ENCODE results near the gene ZNF592. TPM values are rescaled to one million over a fixed set of nuclear protein-coding genes. Genes with fewer than 3 reads are reported as not detected.
"Not testable (repeated sequence)": the region's sequence is repeated elsewhere in the genome, so short reads cannot be mapped to it uniquely, and the experiment has no call there.

The ZNF592 gene
- polyA plus RNA-seq, 2 donors, result 4.8 to 6.1 TPM

DNA sequence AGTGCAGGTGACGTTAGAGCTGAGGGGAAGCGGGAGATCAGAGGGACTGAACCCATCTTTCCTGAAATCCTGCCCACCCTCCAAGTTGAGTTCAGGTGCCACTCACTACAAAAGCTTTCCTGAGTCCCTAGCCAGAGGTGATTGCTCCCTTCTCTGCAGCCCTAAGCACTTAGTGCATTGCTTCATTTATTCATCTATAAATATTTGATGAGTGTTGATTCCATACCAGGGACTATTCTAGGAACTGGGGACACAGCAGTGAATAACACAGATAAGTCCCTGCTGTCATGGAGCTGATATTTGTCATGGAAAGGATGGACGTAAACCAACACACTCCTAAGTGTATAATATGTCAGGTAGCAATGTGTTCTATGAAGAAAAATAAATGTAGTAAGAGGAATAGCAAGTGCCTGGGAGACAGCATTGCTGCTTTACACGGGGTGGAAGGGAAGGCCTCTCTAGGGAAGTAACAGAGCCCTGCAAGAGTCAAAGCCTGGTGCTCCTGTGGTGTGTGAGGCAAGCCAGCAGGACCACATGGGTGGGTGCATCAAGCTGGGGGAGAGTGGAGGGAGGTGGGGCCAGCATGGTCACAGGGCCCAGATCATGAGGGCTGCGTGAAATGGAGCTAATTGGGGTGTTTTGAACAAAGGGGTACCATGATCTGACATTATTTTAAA, 87.4 kb downstream of the ZNF592 start:
- no peaks in the 10 kb centered on the region for H3K36me3 ChIP-seq (ENCODE audit: control insufficient read depth in 2 of 2, insufficient read depth in 2 of 2, low read length in 1 of 2)
- H3K4me1 ChIP-seq (ENCODE audit: control insufficient read depth in 2 of 2, insufficient read depth in 2 of 2, low read length in 1 of 2), result peaks cover 0 to 3% of the 10 kb centered on the region in 2 donors
- no peaks in the 10 kb centered on the region for H3K9me3 ChIP-seq (ENCODE audit: control insufficient read depth in 2 of 2, insufficient read depth in 1 of 2, low read depth in 1 of 2, low read length in 1 of 2)
- H3K27me3 ChIP-seq (ENCODE audit: control insufficient read depth in 1 of 2, insufficient read depth in 2 of 2, low read length in 2 of 2), result no peaks in the 10 kb centered on the region
- 83 to 84% methylated on average over 5 of the region's 5 CpGs for WGBS, 2 donors
- no peak overlapping the region for H3K27ac ChIP-seq (ENCODE audit: low read depth in 2 of 2, low read length in 1 of 2)
- H3K4me3 ChIP-seq (ENCODE audit: low read depth in 1 of 2, low read length in 2 of 2), result no peak overlapping the region

DNA sequence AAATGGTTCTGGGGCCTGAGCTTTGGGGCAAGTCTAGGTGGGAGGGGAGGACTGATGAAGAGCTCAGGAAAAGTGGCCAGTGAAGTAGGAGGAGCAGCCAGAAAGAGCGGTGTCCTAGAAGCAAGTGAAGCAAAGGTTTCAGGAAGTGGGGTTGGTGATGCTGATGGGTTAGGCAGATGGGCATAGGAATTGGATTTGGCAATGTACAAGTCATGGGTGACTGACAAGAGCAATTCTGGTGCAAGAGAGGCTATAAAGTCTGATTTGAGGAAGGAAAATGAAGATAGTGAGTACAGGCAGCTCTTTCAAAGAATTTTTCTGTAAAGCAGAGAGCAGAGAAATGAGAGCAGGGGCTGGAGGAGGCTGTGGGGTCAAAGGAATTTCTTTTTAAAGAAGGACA, 88.5 kb downstream of the ZNF592 start:
- no peak overlapping the region for H3K27ac ChIP-seq (ENCODE audit: low read depth in 2 of 2, low read length in 1 of 2)
- H3K9me3 ChIP-seq (ENCODE audit: control insufficient read depth in 2 of 2, insufficient read depth in 1 of 2, low read depth in 1 of 2, low read length in 1 of 2), result no peaks in the 10 kb centered on the region
- no peak overlapping the region for H3K4me3 ChIP-seq (ENCODE audit: low read depth in 1 of 2, low read length in 2 of 2)
- 85 to 97% methylated on average over 1 of the region's 1 CpG for WGBS, 2 donors
- H3K36me3 ChIP-seq (ENCODE audit: control insufficient read depth in 2 of 2, insufficient read depth in 2 of 2, low read length in 1 of 2), result no peaks in the 10 kb centered on the region
- H3K27me3 ChIP-seq (ENCODE audit: control insufficient read depth in 1 of 2, insufficient read depth in 2 of 2, low read length in 2 of 2), result no peaks in the 10 kb centered on the region
- peaks cover 0 to 3% of the 10 kb centered on the region in 2 donors for H3K4me1 ChIP-seq (ENCODE audit: control insufficient read depth in 2 of 2, insufficient read depth in 2 of 2, low read length in 1 of 2)

DNA sequence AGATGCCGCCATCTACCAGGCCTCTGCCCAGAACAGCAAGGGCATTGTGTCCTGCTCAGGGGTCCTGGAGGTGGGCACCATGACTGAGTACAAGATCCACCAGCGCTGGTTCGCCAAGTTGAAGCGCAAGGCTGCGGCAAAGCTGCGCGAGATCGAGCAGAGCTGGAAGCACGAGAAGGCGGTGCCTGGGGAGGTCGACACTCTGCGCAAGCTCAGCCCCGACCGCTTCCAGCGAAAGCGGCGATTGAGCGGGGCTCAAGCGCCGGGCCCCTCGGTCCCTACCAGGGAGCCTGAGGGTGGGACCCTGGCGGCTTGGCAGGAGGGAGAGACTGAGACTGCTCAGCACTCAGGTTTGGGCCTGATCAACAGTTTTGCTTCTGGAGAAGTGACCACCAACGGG, 91.3 kb downstream of the ZNF592 start:
- 98% methylated on average over 23 of the region's 23 CpGs for WGBS, 2 donors
- Histone ChIP-seq H3K4me3 (ENCODE audit: low read depth in 1 of 2, low read length in 2 of 2) (no peak overlapping the region), H3K36me3 (ENCODE audit: control insufficient read depth in 2 of 2, insufficient read depth in 2 of 2, low read length in 1 of 2) (no peaks in the 10 kb centered on the region), H3K27me3 (ENCODE audit: control insufficient read depth in 1 of 2, insufficient read depth in 2 of 2, low read length in 2 of 2) (no peaks in the 10 kb centered on the region), H3K4me1 (ENCODE audit: control insufficient read depth in 2 of 2, insufficient read depth in 2 of 2, low read length in 1 of 2) (peaks cover 0 to under 1% of the 10 kb centered on the region in 2 donors), H3K9me3 (ENCODE audit: control insufficient read depth in 2 of 2, insufficient read depth in 1 of 2, low read depth in 1 of 2, low read length in 1 of 2) (no peaks in the 10 kb centered on the region), H3K27ac (ENCODE audit: low read depth in 2 of 2, low read length in 1 of 2) (peak overlapping the region in 1 of 2 donors; percentile 16)

DNA sequence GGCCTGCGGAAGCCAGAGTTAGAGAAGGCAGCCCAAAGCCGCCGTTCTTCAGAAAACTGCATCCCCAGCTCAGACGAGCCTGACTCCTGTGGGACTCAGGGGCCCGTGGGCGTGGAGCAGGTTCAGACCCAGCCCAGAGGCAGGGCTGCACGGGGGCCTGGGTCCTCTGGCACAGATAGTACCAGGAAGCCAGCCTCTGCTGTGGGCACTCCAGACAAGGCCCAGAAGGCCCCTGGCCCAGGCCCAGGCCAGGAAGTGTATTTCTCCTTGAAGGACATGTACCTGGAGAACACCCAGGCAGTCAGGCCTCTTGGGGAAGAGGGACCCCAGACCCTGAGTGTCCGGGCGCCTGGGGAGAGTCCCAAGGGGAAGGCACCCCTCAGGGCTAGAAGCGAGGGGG, 91.9 kb downstream of the ZNF592 start:
- 77 to 91% methylated on average over 10 of the region's 10 CpGs for WGBS, 2 donors
- no peak overlapping the region for H3K4me3 ChIP-seq (ENCODE audit: low read depth in 1 of 2, low read length in 2 of 2)
- H3K4me1 ChIP-seq (ENCODE audit: control insufficient read depth in 2 of 2, insufficient read depth in 2 of 2, low read length in 1 of 2), result no peaks in the 10 kb centered on the region
- no peaks in the 10 kb centered on the region for H3K27me3 ChIP-seq (ENCODE audit: control insufficient read depth in 1 of 2, insufficient read depth in 2 of 2, low read length in 2 of 2)
- H3K27ac ChIP-seq (ENCODE audit: low read depth in 2 of 2, low read length in 1 of 2), result peak overlapping the region; percentile 28 to 45
- H3K9me3 ChIP-seq (ENCODE audit: control insufficient read depth in 2 of 2, insufficient read depth in 1 of 2, low read depth in 1 of 2, low read length in 1 of 2), result no peaks in the 10 kb centered on the region
- H3K36me3 ChIP-seq (ENCODE audit: control insufficient read depth in 2 of 2, insufficient read depth in 2 of 2, low read length in 1 of 2), result no peaks in the 10 kb centered on the region

DNA sequence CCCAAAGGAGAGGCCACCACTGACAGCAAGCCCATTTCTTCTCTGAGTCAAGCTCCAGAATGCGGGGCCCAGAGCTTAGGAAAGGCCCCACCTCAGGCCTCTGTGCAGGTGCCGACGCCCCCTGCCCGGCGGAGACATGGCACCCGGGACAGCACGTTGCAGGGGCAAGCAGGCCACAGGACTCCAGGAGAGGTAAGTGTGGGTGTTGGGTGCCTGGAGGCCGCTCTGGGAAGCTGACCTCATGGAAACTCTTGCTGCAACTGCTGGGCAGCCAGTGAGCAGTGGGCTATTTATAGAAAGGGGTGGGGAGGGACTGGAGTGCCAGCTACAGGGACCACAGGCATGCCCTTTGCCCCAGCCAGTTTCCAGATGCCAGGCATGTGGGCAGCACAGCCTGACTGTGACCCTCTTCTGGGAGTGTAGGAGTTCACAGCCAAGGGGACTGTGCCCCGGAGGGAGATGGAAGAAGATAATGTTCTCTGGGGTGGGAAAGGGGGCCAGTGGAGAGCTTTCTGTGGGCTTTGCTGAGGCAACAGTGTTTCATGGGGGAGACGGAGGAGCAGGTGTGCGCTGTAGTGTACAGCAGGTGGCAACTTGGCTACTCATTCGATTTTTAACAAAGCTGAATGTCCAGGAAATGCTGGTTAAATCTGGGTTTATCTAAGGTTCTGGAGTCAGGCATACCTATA, 92.5 kb downstream of the ZNF592 start:
- Histone ChIP-seq H3K9me3 (ENCODE audit: control insufficient read depth in 2 of 2, insufficient read depth in 1 of 2, low read depth in 1 of 2, low read length in 1 of 2) (no peaks in the 10 kb centered on the region), H3K36me3 (ENCODE audit: control insufficient read depth in 2 of 2, insufficient read depth in 2 of 2, low read length in 1 of 2) (no peaks in the 10 kb centered on the region), H3K4me3 (ENCODE audit: low read depth in 1 of 2, low read length in 2 of 2) (no peak overlapping the region), H3K4me1 (ENCODE audit: control insufficient read depth in 2 of 2, insufficient read depth in 2 of 2, low read length in 1 of 2) (no peaks in the 10 kb centered on the region), H3K27ac (ENCODE audit: low read depth in 2 of 2, low read length in 1 of 2) (peak overlapping the region; percentile 28 to 45), H3K27me3 (ENCODE audit: control insufficient read depth in 1 of 2, insufficient read depth in 2 of 2, low read length in 2 of 2) (no peaks in the 10 kb centered on the region)
- WGBS, 2 donors, result 66 to 81% methylated on average over 12 of the region's 12 CpGs

DNA sequence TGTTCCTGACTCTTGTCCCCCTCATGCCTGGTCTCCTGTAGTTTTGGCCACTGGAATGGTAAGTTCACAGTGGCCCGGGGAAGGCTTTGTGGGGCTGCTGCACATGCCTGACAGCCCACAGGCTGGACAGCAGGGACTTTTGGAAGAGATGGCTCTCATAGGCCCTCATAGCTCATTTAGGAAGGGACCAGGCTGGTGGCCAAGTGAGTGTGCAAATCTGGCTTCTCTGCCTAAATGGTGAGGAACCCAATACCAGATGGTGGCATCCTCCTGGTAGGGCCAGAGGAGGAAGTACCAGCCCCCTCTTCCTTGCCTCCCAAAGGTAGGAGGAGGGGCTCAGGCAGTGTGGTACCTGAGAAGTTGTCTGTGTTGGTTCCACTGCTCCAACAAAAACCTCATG, 94.4 kb downstream of the ZNF592 start:
- no peaks in the 10 kb centered on the region for H3K9me3 ChIP-seq (ENCODE audit: control insufficient read depth in 2 of 2, insufficient read depth in 1 of 2, low read depth in 1 of 2, low read length in 1 of 2)
- whole genome bisulfite sequencing, 2 donors, result 90 to 94% methylated on average over 1 of the region's 1 CpG
- H3K36me3 ChIP-seq (ENCODE audit: control insufficient read depth in 2 of 2, insufficient read depth in 2 of 2, low read length in 1 of 2), result no peaks in the 10 kb centered on the region
- no peaks in the 10 kb centered on the region for H3K4me1 ChIP-seq (ENCODE audit: control insufficient read depth in 2 of 2, insufficient read depth in 2 of 2, low read length in 1 of 2)
- H3K27ac ChIP-seq (ENCODE audit: low read depth in 2 of 2, low read length in 1 of 2), result no peak overlapping the region
- no peak overlapping the region for H3K4me3 ChIP-seq (ENCODE audit: low read depth in 1 of 2, low read length in 2 of 2)
- no peaks in the 10 kb centered on the region for H3K27me3 ChIP-seq (ENCODE audit: control insufficient read depth in 1 of 2, insufficient read depth in 2 of 2, low read length in 2 of 2)

DNA sequence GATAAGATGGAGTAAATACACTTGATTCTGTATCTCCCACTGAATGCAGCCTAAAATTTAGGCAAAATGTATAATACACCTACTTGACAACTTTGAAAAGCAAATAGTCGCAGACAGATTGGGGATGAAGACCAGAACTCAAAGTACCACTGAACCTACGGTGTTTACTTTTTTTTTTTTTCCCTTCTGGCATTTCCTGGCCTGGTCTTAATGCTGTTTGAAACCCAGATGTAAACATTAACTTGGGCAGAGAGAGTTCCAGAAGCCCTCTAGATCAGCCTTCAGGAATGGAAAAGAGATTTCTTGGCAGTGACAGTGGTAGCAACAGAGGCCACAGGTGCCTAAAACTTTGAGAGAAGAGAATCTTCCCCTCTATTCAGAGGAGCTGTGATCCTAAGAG, 96.6 kb downstream of the ZNF592 start:
- 66 to 78% methylated on average over 2 of the region's 2 CpGs for WGBS, 2 donors
- Histone ChIP-seq H3K27me3 (ENCODE audit: control insufficient read depth in 1 of 2, insufficient read depth in 2 of 2, low read length in 2 of 2) (no peaks in the 10 kb centered on the region), H3K9me3 (ENCODE audit: control insufficient read depth in 2 of 2, insufficient read depth in 1 of 2, low read depth in 1 of 2, low read length in 1 of 2) (no peaks in the 10 kb centered on the region), H3K36me3 (ENCODE audit: control insufficient read depth in 2 of 2, insufficient read depth in 2 of 2, low read length in 1 of 2) (no peaks in the 10 kb centered on the region), H3K4me3 (ENCODE audit: low read depth in 1 of 2, low read length in 2 of 2) (no peak overlapping the region), H3K27ac (ENCODE audit: low read depth in 2 of 2, low read length in 1 of 2) (no peak overlapping the region), H3K4me1 (ENCODE audit: control insufficient read depth in 2 of 2, insufficient read depth in 2 of 2, low read length in 1 of 2) (no peaks in the 10 kb centered on the region)

DNA sequence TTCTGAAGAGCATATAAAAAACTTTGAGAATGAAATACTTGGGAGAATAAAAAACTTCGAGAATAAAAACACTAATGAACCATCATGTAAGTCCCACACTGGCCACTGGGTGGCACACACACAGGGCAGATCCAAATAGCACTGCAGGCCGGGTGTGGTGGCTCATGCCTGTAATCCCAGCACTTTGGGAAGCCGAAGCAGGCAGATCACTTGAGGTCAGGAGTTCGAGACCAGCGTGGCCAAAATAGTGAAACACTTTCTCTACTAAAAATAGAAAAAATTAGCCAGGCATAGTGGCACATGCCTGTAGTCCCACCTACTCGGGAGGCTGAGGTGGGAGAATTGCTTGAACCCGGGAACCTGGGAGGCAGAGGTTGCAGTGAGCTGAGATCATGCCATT, 97.2 kb downstream of the ZNF592 start:
- not testable (repeated sequence) for H3K27me3 ChIP-seq (ENCODE audit: control insufficient read depth in 1 of 2, insufficient read depth in 2 of 2, low read length in 2 of 2); H3K9me3 ChIP-seq (ENCODE audit: control insufficient read depth in 2 of 2, insufficient read depth in 1 of 2, low read depth in 1 of 2, low read length in 1 of 2); H3K4me1 ChIP-seq (ENCODE audit: control insufficient read depth in 2 of 2, insufficient read depth in 2 of 2, low read length in 1 of 2); H3K36me3 ChIP-seq (ENCODE audit: control insufficient read depth in 2 of 2, insufficient read depth in 2 of 2, low read length in 1 of 2); H3K4me3 ChIP-seq (ENCODE audit: low read depth in 1 of 2, low read length in 2 of 2); H3K27ac ChIP-seq (ENCODE audit: low read depth in 2 of 2, low read length in 1 of 2)
- 60 to 64% methylated on average over 7 of the region's 7 CpGs for WGBS, 2 donors

DNA sequence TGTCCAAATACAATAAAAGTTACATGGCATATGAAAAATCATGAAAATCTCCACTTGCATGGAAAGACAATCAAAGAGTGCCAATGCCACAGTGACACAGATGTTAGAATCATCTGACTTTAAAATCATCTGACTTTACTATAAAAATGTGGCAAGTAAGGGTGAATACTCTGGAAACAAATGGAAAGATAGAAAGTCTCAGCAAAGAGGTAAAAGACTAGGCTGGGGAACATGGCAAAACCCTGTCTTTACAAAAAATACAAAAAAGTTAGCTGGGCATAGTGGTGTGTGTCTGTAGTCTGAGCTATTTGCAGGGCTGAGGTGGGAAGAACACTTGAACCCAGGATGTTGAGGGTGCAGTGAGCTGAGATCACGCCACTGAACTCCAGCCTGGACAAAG, 97.9 kb downstream of the ZNF592 start:
- Histone ChIP-seq H3K27me3 (ENCODE audit: control insufficient read depth in 1 of 2, insufficient read depth in 2 of 2, low read length in 2 of 2) (no peaks in the 10 kb centered on the region), H3K9me3 (ENCODE audit: control insufficient read depth in 2 of 2, insufficient read depth in 1 of 2, low read depth in 1 of 2, low read length in 1 of 2) (no peaks in the 10 kb centered on the region), H3K4me1 (ENCODE audit: control insufficient read depth in 2 of 2, insufficient read depth in 2 of 2, low read length in 1 of 2) (no peaks in the 10 kb centered on the region), H3K27ac (ENCODE audit: low read depth in 2 of 2, low read length in 1 of 2) (no peak overlapping the region), H3K4me3 (ENCODE audit: low read depth in 1 of 2, low read length in 2 of 2) (no peak overlapping the region), H3K36me3 (ENCODE audit: control insufficient read depth in 2 of 2, insufficient read depth in 2 of 2, low read length in 1 of 2) (no peaks in the 10 kb centered on the region)
- WGBS, 2 donors, result 100% methylated on average over 1 of the region's 1 CpG

DNA sequence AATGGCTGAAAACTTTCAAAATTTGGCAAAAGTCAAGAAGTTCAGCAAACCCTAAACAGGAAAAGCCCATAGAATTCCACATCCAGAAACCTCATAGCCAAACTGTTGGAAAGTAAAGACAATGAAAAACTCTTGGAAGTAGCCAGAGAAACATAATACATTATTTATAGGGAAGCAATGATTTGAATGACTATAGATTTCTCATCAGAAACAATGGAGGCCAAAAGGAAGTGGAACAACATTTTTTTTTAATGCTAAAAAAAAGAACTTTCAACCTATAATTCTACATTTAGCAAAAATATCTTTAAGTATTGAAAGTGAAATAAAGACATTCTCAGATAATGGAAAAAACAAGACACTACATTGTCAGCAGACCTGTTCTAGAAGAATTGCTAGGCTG, 99.0 kb downstream of the ZNF592 start:
- no peaks in the 10 kb centered on the region for H3K36me3 ChIP-seq (ENCODE audit: control insufficient read depth in 2 of 2, insufficient read depth in 2 of 2, low read length in 1 of 2)
- H3K4me3 ChIP-seq (ENCODE audit: low read depth in 1 of 2, low read length in 2 of 2), result no peak overlapping the region
- no peaks in the 10 kb centered on the region for H3K4me1 ChIP-seq (ENCODE audit: control insufficient read depth in 2 of 2, insufficient read depth in 2 of 2, low read length in 1 of 2)

More for the DNA sequence above, 99.0 kb downstream of the ZNF592 start:
- Histone ChIP-seq H3K27me3 (ENCODE audit: control insufficient read depth in 1 of 2, insufficient read depth in 2 of 2, low read length in 2 of 2) (no peaks in the 10 kb centered on the region), H3K9me3 (ENCODE audit: control insufficient read depth in 2 of 2, insufficient read depth in 1 of 2, low read depth in 1 of 2, low read length in 1 of 2) (no peaks in the 10 kb centered on the region), H3K27ac (ENCODE audit: low read depth in 2 of 2, low read length in 1 of 2) (no peak overlapping the region)

Data from esophagus (tissue), 2 donors.